SKM-1 (cell line): ENCODE results near the gene APRT.
"Not testable (repeated sequence)": the region's sequence is repeated elsewhere in the genome, so short reads cannot be mapped to it uniquely, and the experiment has no call there.

Experiments
- DNase-seq: peaks from one replicate; lab custom pipeline; 2025; ENCODE audit not compliant: unreplicated experiment; lab: John Stamatoyannopoulos, UW

The APRT gene

GRCh38 chr16:88772871-88773811 is 38.6 kb downstream of the APRT start:
- DNase-seq = no peak

DNA sequence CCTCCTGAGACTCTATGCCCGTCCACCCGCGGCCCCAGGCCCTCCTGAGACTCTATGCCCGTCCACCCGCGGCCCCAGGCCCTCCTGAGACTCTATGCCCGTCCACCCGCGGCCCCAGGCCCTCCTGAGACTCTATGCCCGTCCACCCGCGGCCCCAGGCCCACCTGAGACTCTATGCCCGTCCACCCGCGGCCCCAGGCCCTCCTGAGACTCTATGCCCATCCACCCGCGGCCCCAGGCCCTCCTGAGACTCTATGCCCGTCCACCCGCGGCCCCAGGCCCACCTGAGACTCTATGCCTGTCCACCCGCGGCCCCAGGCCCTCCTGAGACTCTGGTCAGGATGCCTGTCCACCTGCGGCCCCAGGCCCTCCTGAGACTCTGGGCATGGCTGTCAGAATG is 39.9 kb downstream of the APRT start:
- DNase-seq = not testable (repeated sequence)

- DNase-seq = no peak
Measured at GRCh38 chr16:88771294-88771772, 40.4 kb downstream of the APRT start.

- DNase-seq = no peak
Measured at GRCh38 chr16:88770461-88771293, 41.1 kb downstream of the APRT start.

GRCh38 chr16:88769617-88770460 is 41.9 kb downstream of the APRT start:
- no peak for DNase-seq

DNA sequence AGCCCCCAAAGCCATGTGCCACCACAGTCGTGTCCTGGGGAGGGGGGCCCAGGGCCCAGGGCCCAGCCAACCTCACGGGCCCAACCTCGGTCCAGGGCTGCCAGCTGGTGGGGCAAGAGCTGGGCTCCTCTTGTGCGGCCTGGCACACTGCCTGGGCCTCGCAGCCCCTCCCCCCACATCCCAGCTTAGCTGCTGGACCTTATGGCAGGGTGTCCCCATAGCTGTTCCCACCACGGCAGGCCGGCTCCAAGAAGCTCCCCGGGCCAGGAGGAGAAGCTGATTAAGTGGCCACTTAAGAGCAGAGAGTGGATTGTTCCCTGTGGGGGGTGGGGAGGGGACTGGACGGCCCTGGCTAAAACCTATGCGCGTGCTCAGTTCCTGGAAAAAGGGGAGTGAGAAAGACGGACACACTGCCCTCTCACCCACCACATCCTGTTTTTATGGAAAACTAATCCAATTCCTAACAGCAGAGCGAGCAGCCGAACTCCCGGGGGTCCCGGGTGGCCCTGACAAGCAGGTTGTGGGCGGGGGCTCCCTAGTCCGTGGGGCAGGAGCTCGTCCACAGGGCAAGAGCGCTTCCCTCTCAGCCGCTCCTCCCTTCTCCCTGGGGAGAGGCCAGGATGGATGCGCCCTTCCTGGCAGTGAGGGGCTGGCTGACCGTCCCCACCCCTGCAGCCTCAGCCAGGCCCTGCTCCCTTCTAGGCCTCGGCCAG is 43.5 kb downstream of the APRT start:
- DNase-seq = no peak

GRCh38 chr16:88767546-88768070 is 44.1 kb downstream of the APRT start:
- DNase-seq = no peak

DNA sequence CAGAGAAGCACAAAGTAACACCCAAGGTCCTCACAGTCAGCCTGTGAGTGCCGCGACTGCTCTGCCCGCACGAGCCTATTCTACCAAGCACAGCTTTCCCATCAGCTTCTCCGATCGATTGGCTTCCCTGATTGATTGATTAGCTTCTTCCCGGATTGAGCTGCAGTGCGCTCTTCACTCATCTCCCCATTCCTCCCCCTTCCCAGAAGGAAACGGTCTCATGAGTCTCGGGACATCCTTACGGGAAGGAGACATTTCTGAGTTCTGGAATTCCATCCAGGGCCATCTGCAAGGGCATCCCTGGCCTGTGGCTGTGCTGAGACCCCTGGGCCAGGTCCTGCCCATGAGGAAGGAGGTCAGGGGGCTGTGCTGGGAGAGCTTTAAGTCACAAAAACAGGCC is 44.8 kb downstream of the APRT start:
- no peak for DNase-seq

DNA sequence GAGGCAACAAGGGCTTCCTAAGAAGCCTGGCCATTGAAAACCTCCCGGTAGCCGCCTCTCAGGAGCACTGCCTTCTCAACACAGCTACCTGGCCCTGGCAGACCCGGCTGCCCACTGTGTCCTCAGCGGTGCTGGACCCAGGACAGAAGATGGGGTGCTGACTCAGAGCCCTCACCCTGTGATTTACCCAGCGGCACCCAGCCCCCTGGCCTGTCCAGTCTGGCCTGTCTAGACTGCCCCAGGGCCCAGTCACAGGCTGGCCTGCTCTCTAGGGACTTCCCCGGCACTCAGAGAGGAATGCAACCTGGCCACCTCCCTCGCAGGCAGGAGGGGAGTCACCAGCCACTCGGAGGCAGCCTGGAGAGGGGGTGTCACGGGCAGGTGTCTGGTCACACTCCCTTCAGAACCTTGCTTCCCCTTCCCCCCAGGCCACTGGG is 46.8 kb downstream of the APRT start:
- no peak for DNase-seq

GRCh38 chr16:88764080-88764479 is 47.6 kb downstream of the APRT start:
- no peak for DNase-seq

DNA sequence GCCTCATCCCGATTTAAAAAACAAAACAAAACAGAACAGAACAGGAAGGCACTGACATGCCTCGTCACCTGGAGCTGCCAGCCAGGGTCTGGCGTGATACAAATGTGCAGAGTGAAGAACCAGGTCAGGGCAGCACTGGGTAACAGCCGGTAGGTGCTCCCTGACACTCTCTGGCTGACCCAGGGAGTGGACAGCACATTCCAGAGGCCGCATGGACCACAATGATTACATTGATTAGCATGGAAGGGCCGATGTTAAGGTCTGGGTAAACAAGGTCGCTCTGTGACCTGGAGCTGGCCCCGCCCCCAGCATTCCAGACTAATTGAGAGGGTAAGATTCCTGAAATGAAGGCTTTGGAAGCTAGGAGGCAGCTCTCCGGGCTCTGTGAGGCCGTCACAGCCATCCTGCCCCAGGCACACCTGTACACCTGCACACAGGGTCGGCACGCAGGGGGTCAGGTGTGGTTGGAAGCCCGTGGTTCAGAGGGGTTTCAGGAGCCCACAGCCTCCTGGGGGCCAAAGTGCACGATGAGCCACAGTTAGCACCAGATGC is 48.1 kb downstream of the APRT start:
- DNase-seq = no peak

DNA sequence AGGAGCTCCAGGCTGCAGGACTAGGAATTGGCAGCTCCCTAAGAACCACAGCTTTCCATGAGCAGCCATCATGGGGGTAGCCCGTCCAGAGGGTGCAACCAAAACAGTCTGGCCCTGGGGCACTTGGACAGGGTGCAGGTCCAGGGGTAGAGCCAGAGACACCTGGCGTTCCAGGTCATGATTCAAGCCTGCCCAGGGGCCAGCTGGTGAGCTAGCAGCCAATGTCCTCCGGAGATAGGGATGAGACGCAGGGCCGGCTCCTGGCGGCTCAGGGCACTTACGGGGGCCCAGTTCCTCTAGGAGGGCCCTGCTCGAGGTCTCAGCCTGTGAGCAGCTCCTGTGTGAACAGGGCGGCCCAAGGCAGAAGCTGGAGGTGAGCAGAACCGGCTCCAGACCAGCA is 48.8 kb downstream of the APRT start:
- no peak for DNase-seq

DNA sequence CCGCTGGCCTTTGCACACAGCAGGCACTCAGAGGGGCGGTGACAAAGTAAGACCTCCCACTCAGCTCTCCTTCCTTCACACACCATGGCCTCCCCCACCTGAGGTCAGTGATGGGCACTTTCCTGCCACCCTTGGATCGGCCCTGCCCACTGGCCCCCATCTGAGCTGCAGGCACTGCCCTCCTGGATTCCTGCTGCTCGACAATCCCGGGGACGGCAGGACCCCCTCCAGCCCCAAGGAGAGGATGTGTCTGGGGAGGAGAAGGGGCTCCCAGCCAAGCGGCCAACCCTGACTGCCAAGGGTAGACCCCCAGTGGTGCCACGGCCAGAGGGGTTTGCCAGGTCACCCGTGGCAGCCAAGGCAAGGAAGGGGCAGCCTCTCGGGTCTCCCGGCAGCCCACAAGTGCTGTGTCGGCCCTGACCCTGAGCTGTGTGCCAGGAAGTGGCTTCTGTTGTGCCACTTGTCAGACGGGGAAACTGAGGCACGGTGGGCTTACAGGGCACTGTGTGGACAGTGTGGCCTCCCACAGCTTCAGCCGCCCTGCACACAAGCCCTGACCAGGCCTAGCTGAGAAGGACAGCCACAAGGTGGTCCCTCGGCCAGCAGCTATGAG is 49.4 kb downstream of the APRT start:
- no peak for DNase-seq

- no peak for DNase-seq
Measured at GRCh38 chr16:88761830-88762229, 49.9 kb downstream of the APRT start.

GRCh38 chr16:88761143-88761534 is 50.6 kb downstream of the APRT start:
- no peak for DNase-seq

DNA sequence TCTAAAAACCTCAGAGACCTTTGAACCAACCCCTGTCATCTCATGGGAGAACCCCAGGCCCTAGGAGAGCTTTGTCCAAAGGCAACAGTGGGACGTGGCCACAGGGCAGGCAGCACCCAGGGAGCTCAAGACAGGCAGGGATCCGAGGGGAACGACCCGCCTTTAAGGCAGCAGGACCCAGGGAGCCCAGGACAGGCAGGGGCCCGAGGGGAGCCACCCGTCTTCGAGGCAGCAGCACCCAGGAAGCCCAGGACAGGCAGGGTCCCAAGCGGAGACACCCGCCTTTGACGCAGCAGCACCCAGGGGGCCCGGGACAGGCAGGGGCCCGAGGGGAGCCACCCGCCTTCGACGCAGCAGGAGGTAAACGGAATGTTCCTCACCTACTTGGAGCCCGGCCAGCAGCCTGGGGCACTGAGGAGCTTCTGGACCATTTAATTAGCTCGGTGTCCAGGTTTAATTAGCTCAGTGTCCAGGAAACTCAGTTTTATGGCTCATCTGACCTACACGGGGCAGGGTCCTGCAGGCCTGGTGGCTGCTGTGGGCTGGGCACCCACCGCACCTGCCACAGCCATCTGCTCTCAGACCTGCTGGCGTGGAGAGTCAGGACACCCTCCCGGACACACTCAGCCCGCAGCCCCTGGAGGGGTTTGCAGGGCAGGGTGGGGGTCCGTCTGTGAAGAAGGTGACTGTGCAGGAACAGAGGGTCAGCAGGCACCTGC is 51.1 kb downstream of the APRT start:
- DNase-seq = no peak

GRCh38 chr16:88759976-88760350 is 51.8 kb downstream of the APRT start:
- no peak for DNase-seq
